H1 (cell line): ENCODE measurements around the gene TMEM82. TPM values are rescaled to one million over a fixed set of nuclear protein-coding genes. Genes with fewer than 3 reads are reported as not detected.

Experiments
- CTCF ChIA-PET: fragments of 300-600 bp; sonication (Branson Sonifier 250); formaldehyde crosslinking; loops from one replicate; lab custom pipeline; 2021; ENCODE audit not compliant: partially characterized antibody; lab: Charles Lee
- POLR2A ChIA-PET: fragments of 300-600 bp; sonication (Branson Sonifier 250); formaldehyde crosslinking; loops from one replicate; lab custom pipeline; 2021; ENCODE audit warnings: inconsistent platforms; ENCODE audit not compliant: partially characterized antibody; lab: Charles Lee
- DNase-seq, 2 experiments: peaks; one replicate each; pipeline versions ENCODE4 v3.0.0 to v3.0.0-alpha.2; 2010 to 2022; ENCODE audit warnings: low spot score in 2 of 2, low read depth in 1 of 2, mixed read lengths in 1 of 2
- FAIRE-seq: peaks from 2 replicates; lab custom pipeline; 2011; peaks lifted over from hg19 to GRCh38; lab: Jason Lieb, UNC
- H2AFZ ChIP-seq: 2 replicates; pipeline ENCODE4 v1.8.1; 2012; ENCODE audit warnings: low read length, inconsistent platforms
- H2AK5ac ChIP-seq: 2 replicates; pipeline ENCODE4 v1.6.1; 2013; ENCODE audit warnings: low read depth, low read length
- H2BK120ac ChIP-seq: replicated peaks from 2 replicates; pipeline ENCODE3; 2013; ENCODE audit warnings: low read depth, low read length, inconsistent platforms
- H2BK12ac ChIP-seq: 2 replicates; pipeline ENCODE4 v1.6.1; 2013; ENCODE audit warnings: low read depth, low read length
- H2BK15ac ChIP-seq: 2 replicates; pipeline ENCODE4 v1.6.1; 2013; ENCODE audit warnings: low read length
- H2BK20ac ChIP-seq: 2 replicates; pipeline ENCODE4 v1.6.1; 2013; ENCODE audit warnings: low read length
- H2BK5ac ChIP-seq: 2 replicates; pipeline ENCODE4 v1.6.1; 2013; ENCODE audit warnings: low read depth, low read length
- H3K14ac ChIP-seq: 2 replicates; pipeline ENCODE4 v1.6.1; 2013; ENCODE audit warnings: inconsistent platforms; ENCODE audit not compliant: insufficient read length
- H3K18ac ChIP-seq: 2 replicates; pipeline ENCODE4 v1.6.1; 2013; ENCODE audit warnings: low read length; ENCODE audit errors: extremely low read depth
- H3K23ac ChIP-seq: 2 replicates; pipeline ENCODE4 v1.6.1; 2013; ENCODE audit warnings: inconsistent platforms; ENCODE audit not compliant: insufficient read length
- H3K23me2 ChIP-seq: 2 replicates; pipeline ENCODE4 v1.6.1; 2013; ENCODE audit warnings: low read depth, low read length
- H3K27ac ChIP-seq: 2 replicates; pipeline ENCODE4 v1.6.1; 2011; ENCODE audit warnings: low read depth, low read length, inconsistent platforms
- H3K27me3 ChIP-seq, 4 experiments: replicated peaks in 1 of 4; 1 replicate in 1 of 4; 2 replicates in 3 of 4; pipeline versions ENCODE4 v1.6.1 to v1.8.1; 2011 to 2013; ENCODE audit warnings: low read length in 3 of 4, mild to moderate bottlenecking in 3 of 4, inconsistent platforms in 2 of 4, mixed read lengths in 2 of 4, moderate library complexity in 1 of 4; ENCODE audit not compliant: control insufficient read depth in 3 of 4, insufficient read depth in 3 of 4; ENCODE audit errors: extremely low read depth in 1 of 4
- H3K36me3 ChIP-seq, 4 experiments: 2 replicates each; pipeline versions ENCODE4 v1.6.1 to v1.8.1; 2011 to 2013; ENCODE audit warnings: mild to moderate bottlenecking in 4 of 4, low read length in 3 of 4, moderate library complexity in 2 of 4, control low read depth in 1 of 4, inconsistent platforms in 1 of 4; ENCODE audit not compliant: insufficient read depth in 4 of 4, control insufficient read depth in 2 of 4
- H3K4ac ChIP-seq: replicated peaks from 2 replicates; pipeline ENCODE3; 2013; ENCODE audit warnings: low read length, low read depth, mixed read lengths, inconsistent platforms; ENCODE audit not compliant: insufficient read length
- H3K4me1 ChIP-seq, 4 experiments: replicated peaks in 1 of 4; 1 replicate in 1 of 4; 2 replicates in 3 of 4; pipeline versions ENCODE4 v1.6.1 to v1.8.1; 2011 to 2013; ENCODE audit warnings: low read length in 3 of 4, inconsistent platforms in 2 of 4, mixed read lengths in 1 of 4; ENCODE audit not compliant: insufficient read depth in 4 of 4, control insufficient read depth in 3 of 4
- H3K4me2 ChIP-seq, 2 experiments: 2 replicates each; pipeline versions ENCODE4 v1.6.1 to v1.8.1; 2011 to 2013; ENCODE audit warnings: low read depth in 2 of 2, low read length in 2 of 2, control low read depth in 1 of 2, inconsistent platforms in 1 of 2, mild to moderate bottlenecking in 1 of 2; ENCODE audit not compliant: insufficient read depth in 1 of 2
- H3K4me3 ChIP-seq, 4 experiments: fragments of 200-600, 300-600 bp in 1 of 4; sonication (generic), shearing (Covaris generic), sonication (Bioruptor Twin) in 1 of 4; 2 replicates each; pipeline versions ENCODE4 v1.5.1 to v1.8.1; 2011 to 2016; ENCODE audit warnings: low read length in 4 of 4, low read depth in 3 of 4, control low read depth in 2 of 4, inconsistent platforms in 2 of 4, mild to moderate bottlenecking in 2 of 4, mixed read lengths in 1 of 4, moderate library complexity in 1 of 4; ENCODE audit not compliant: insufficient read depth in 2 of 4; ENCODE audit errors: extremely low read depth in 1 of 4
- H3K56ac ChIP-seq: replicated peaks from 2 replicates; pipeline ENCODE3; 2013; ENCODE audit warnings: low read depth, mild to moderate bottlenecking, mixed read lengths, low read length, inconsistent platforms; ENCODE audit not compliant: insufficient read length
- H3K79me1 ChIP-seq: 2 replicates; pipeline ENCODE4 v1.6.1; 2013; ENCODE audit warnings: low read depth, low read length, control low read depth
- H3K79me2 ChIP-seq, 2 experiments: 2 replicates each; pipeline versions ENCODE4 v1.6.1 to v1.8.1; 2012 to 2013; ENCODE audit warnings: low read length in 2 of 2, mild to moderate bottlenecking in 2 of 2, inconsistent platforms in 1 of 2; ENCODE audit not compliant: insufficient read depth in 2 of 2, control insufficient read depth in 1 of 2
- H3K9ac ChIP-seq, 4 experiments: replicated peaks in 1 of 4; 1 replicate in 1 of 4; 2 replicates in 3 of 4; pipeline versions ENCODE4 v1.6.1 to v1.8.1; 2011 to 2013; ENCODE audit warnings: low read depth in 3 of 4, low read length in 3 of 4, control low read depth in 2 of 4, mild to moderate bottlenecking in 2 of 4, moderate library complexity in 2 of 4, inconsistent platforms in 1 of 4; ENCODE audit errors: extremely low read depth in 1 of 4
- H3K9me3 ChIP-seq, 2 experiments: 2 replicates each; pipeline versions ENCODE4 v1.6.1 to v1.8.1; 2012 to 2013; ENCODE audit warnings: mild to moderate bottlenecking in 2 of 2, moderate library complexity in 2 of 2, control low read depth in 1 of 2, inconsistent platforms in 1 of 2, low read depth in 1 of 2, low read length in 1 of 2, mixed read lengths in 1 of 2; ENCODE audit not compliant: insufficient read depth in 2 of 2
- H4K20me1 ChIP-seq, 2 experiments: replicated peaks in 1 of 2; 2 replicates each; pipeline versions ENCODE3 to v1.8.1; 2011 to 2013; ENCODE audit warnings: inconsistent platforms in 2 of 2, low read length in 2 of 2, mild to moderate bottlenecking in 1 of 2; ENCODE audit not compliant: insufficient read depth in 2 of 2, control insufficient read depth in 1 of 2
- H4K5ac ChIP-seq: 2 replicates; pipeline ENCODE4 v1.6.1; 2013; ENCODE audit warnings: low read length, low read depth, mixed read lengths, inconsistent platforms; ENCODE audit not compliant: insufficient read length
- H4K8ac ChIP-seq: 2 replicates; pipeline ENCODE4 v1.8.0; 2013; ENCODE audit warnings: mild to moderate bottlenecking, moderate library complexity, low read length, inconsistent platforms; ENCODE audit not compliant: insufficient read depth; ENCODE audit errors: extremely low read depth
- H4K91ac ChIP-seq: replicated peaks from 2 replicates; pipeline ENCODE3; 2013; ENCODE audit warnings: low read length, mixed read lengths, inconsistent platforms; ENCODE audit not compliant: insufficient read length
- KDM4A ChIP-seq: IDR thresholded peaks from one replicate; pipeline ENCODE4 v1.7.1; 2012; ENCODE audit warnings: low read depth, mild to moderate bottlenecking, moderate library complexity, low read length, inconsistent platforms; ENCODE audit not compliant: severe bottlenecking
- PHF8 ChIP-seq: fragments of 200-600 bp; sonication (generic); conservative IDR thresholded peaks from 2 replicates; pipeline ENCODE4 v1.7.1; 2012; ENCODE audit warnings: low read depth, mild to moderate bottlenecking, inconsistent platforms, low read length, moderate library complexity
- RXRA ChIP-seq: IDR thresholded peaks from 2 replicates; pipeline ENCODE4 v1.6.1; 2011; ENCODE audit warnings: low read depth, mild to moderate bottlenecking, low read length, moderate library complexity; ENCODE audit not compliant: insufficient read depth
- SIX5 ChIP-seq: IDR thresholded peaks from 2 replicates; pipeline ENCODE4 v1.6.1; 2011; ENCODE audit warnings: mild to moderate bottlenecking, low read depth, low read length
- SP1 ChIP-seq: IDR thresholded peaks from 2 replicates; pipeline ENCODE4 v1.6.1; 2011; ENCODE audit warnings: low read depth, low read length
- TAF1 ChIP-seq: IDR thresholded peaks from 2 replicates; pipeline ENCODE4 v1.6.1; 2011; ENCODE audit warnings: mild to moderate bottlenecking, low read depth, low read length
- TAF7 ChIP-seq: optimal IDR thresholded peaks from 2 replicates; pipeline ENCODE3; 2011; ENCODE audit warnings: low read depth, mild to moderate bottlenecking, inconsistent platforms, low read length, moderate library complexity, borderline replicate concordance
- WGBS, 2 experiments: shearing (Covaris generic) in 1 of 2; methylation state at CpG; one replicate each; pipeline versions ENCODE4 v1.1.6 to v1.1.7; 2013 to 2015; ENCODE audit warnings: low lambda C conversion rate in 2 of 2, mixed read lengths in 2 of 2, inconsistent platforms in 1 of 2, low coverage in 1 of 2, missing lambda C conversion rate in 1 of 2; ENCODE audit not compliant: insufficient replicate concordance in 2 of 2, insufficient coverage in 1 of 2, insufficient read length in 1 of 2; ENCODE audit errors: extremely low coverage in 1 of 2, missing lambda C conversion rate in 1 of 2; 5-methylcytosine and 5-hydroxymethylcytosine counted together
- polyA plus RNA-seq, 7 experiments: library from polyadenylated mRNA; depleted of rRNA in 3 of 7; stranded (reverse) in 5 of 7; unstranded in 2 of 7; fragments of >200 nt in 5 of 7; fragments of 200-250 nt in 2 of 7; gene quantifications; 1 replicate in 5 of 7; 2 replicates in 1 of 7; 4 replicates in 1 of 7; pipeline versions ENCODE4 v1.2.1 to v1.2.3, GENCODE V29; 2011 to 2013; ENCODE audit warnings: missing spikeins in 2 of 7, mixed read lengths in 2 of 7
- total RNA-seq: library from RNA; stranded (reverse); fragmentation: NEBNext Ultra II Directional; extraction: Animal tissue kit (Norgen Biotek cat#: 25700); gene quantifications from 2 replicates; pipeline ENCODE4 v1.2.1, GENCODE V29; 2021
- TF ChIP-seq, protein P1 (sequence below), 3 experiments: IDR thresholded peaks; 1 replicate in 2 of 3; 2 replicates in 1 of 3; pipeline versions ENCODE4 v1.5.1 to v1.6.1; 2011; ENCODE audit warnings: low read length in 3 of 3, mild to moderate bottlenecking in 3 of 3, inconsistent platforms in 2 of 3, low read depth in 1 of 3, moderate library complexity in 1 of 3; ENCODE audit not compliant: insufficient read depth in 1 of 3; ENCODE audit errors: control extremely low read depth in 1 of 3

Gene TMEM82
- total and polyA plus RNA-seq, 2 of the 8 experiments (the other 6 are each of a cell fraction or from before 2014, with no cell fraction given) = 0.32 to 2.1 TPM

- Histone ChIP-seq H2BK12ac (peak overlapping the region; percentile 77; the same call in 1 of the 2 replicates), H4K5ac (peak overlapping the region; percentile 86), H3K79me2 (peaks cover 0 to 39% of the 10 kb centered on the region in 2 experiments; a peak in 2 of 4 replicates), H2BK15ac (peak overlapping the region; percentile 90; the same call in 1 of the 2 replicates), H2BK5ac (peak overlapping the region; percentile 60; the same call in 1 of the 2 replicates), H3K27ac (peak overlapping the region; percentile 68), H3K9me3 (no peaks in the 10 kb centered on the region), H3K4ac (peak overlapping the region; percentile 4), H3K18ac (peak overlapping the region; percentile 72), H3K4me1 (peaks cover 14 to 37% (median 30%) of the 10 kb centered on the region in 4 experiments), H3K23ac (no peak overlapping the region), H3K27me3 (no peaks in the 10 kb centered on the region), H2AK5ac (no peak overlapping the region), H2AFZ (no peak overlapping the region; the same call in 1 of the 2 replicates), H3K36me3 (no peaks in the 10 kb centered on the region), H3K56ac (peak overlapping the region; percentile 74), H3K4me3 (peak overlapping the region; percentile 46 to 97 (median 74)), H3K14ac (no peak overlapping the region), H4K8ac (no peak overlapping the region), H3K4me2 (peak overlapping the region; percentile 80 to 92), H4K20me1 (peaks cover 5 to 8% of the 10 kb centered on the region in 2 experiments), H2BK20ac (0 out of 2 replicates have a peak overlapping the region, but pooled peaks have one; percentile 76), H3K9ac (peak overlapping the region in 3 of 4 experiments; percentile 54 to 65 (median 64); a peak in 4 of 7 replicates), H3K79me1 (peaks cover 11% of the 10 kb centered on the region), H3K23me2 (peaks cover 10% of the 10 kb centered on the region; the same call in 1 of the 2 replicates), H4K91ac (peak overlapping the region; percentile 22), H2BK120ac (peak overlapping the region; percentile 16)
- WGBS, 2 experiments = 7% methylated on average over 20 of the region's 24 CpGs; no CpG with 5 or more reads in 1 of the 2 experiments
- POLR2A ChIA-PET = interaction anchor here (0.6 to 2.4 kb wide), 8 partner anchors 10 to 207 kb away, joined by 3 to 8 read pairs (median 4); no protein-coding TSS in a partner anchor
- DNase-seq (peak in 1 of 2 experiments; percentile 76), FAIRE-seq (no peak)
- CTCF ChIA-PET = interaction anchor here (1.3 to 2.2 kb wide), 2 partner anchors 17 to 19 kb away, joined by 3 to 11 read pairs; no protein-coding TSS in a partner anchor
- no peak for TF ChIP-seq RXRA
- TF ChIP-seq TAF7 = no peak
- TF ChIP-seq, protein P1, sequence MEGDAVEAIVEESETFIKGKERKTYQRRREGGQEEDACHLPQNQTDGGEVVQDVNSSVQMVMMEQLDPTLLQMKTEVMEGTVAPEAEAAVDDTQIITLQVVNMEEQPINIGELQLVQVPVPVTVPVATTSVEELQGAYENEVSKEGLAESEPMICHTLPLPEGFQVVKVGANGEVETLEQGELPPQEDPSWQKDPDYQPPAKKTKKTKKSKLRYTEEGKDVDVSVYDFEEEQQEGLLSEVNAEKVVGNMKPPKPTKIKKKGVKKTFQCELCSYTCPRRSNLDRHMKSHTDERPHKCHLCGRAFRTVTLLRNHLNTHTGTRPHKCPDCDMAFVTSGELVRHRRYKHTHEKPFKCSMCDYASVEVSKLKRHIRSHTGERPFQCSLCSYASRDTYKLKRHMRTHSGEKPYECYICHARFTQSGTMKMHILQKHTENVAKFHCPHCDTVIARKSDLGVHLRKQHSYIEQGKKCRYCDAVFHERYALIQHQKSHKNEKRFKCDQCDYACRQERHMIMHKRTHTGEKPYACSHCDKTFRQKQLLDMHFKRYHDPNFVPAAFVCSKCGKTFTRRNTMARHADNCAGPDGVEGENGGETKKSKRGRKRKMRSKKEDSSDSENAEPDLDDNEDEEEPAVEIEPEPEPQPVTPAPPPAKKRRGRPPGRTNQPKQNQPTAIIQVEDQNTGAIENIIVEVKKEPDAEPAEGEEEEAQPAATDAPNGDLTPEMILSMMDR (IDR thresholded peaks at IDR 0.05; ENCODE audit: control extremely low read depth in 1 of 3, insufficient read depth in 1 of 3, low read depth in 1 of 3, low read length in 3 of 3) = no peak
- TF ChIP-seq TAF1 = 0 out of 2 replicates have a peak, but pooled peaks have one; percentile 34
- 0 out of 2 replicates have a peak, but pooled peaks have one; percentile 2 for TF ChIP-seq PHF8
- no peak for TF ChIP-seq SP1
- TF ChIP-seq SIX5 = no peak
- no peak for TF ChIP-seq KDM4A
Measured at GRCh38 chr1:15757575-15758342, 15.5 kb downstream of the TMEM82 start.
